ENCODE data around the gene MGA.
A peak's percentile ranks its signal among the peaks of the same experiment; 100 is the strongest.

The MGA gene

DNA sequence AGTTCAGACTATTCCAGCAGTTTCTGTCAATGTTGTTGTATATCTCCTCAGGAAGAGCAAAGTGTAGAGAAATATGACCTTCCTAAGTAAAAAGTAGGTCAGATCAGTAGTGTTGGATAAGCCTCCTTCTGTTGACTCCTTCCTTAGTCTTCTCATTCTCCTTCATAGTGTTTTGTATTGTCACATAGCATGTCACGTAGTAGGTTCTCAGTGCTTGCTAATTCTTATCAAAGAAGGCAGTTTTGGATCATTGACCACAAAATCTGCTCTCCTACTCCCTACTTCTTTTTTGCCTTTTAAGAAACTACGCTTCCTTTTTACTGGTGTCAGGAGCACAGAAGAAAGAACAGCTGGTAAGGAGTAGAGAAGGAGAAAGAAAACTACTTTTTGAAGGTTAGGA, 1.0 kb upstream of the MGA start:
- no peak for DNase-seq

- no peak for DNase-seq
Measured at GRCh38 chr15:41659855-41660234, 360 bp upstream of the MGA start.

DNA sequence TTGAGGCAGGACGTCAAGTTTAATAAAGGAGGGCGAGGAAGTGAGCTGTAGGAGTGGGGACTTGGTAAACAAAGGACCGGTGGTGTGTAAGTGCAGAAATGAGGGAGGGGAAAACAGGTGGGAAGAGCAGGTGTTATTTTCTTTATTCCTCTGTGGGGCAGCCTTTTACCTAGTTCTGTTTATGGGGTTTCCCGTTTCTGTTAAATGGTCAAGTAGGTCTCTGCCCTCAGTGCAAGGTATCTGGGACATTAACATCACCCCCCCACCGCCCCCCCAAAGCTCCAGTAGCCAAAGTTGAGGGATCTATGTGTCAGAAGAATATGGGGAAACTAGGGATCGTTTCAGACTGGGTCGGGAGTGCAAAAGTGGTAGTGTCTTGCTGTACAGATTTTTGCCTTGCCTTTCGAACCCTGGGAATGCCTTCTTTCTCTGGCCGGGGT, 893 bp downstream of the MGA start:
- DNase-seq, result no peak

DNA sequence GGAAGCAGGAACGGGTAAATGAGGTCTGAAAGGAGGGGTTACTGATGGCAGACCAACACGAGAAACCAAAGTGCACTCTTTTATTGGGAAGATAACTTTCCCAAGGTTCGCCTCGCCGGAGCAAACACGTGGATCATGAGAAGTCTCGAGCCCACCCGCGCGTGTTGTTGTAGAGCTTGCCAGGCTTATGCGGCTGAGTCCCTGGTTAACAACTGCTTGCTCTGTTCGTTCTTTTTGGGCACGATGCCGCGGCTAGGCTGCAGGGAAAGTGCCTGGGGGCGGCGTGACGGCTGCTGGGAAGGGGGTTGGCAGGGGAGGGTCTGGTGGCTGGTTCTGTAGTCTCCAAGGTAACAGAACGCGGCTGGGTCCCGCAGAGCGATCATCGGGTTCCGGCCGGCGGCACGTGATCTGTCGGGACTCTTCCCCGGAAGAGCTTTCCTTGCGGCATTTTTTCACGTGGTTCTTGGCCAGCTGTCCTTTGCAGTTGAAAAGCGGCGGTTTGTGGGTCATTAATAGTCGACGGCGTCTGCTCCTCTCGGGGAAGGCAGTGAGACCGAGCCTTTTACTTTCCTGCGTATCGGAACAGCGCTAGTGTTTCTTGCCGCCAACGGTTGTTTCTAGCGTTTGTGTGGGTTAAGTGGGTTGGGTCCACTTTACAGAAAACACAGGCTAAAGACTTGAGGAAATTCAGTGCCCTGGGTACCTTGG, 1.5 kb downstream of the MGA start:
- DNase-seq, result peak; percentile 87

DNA sequence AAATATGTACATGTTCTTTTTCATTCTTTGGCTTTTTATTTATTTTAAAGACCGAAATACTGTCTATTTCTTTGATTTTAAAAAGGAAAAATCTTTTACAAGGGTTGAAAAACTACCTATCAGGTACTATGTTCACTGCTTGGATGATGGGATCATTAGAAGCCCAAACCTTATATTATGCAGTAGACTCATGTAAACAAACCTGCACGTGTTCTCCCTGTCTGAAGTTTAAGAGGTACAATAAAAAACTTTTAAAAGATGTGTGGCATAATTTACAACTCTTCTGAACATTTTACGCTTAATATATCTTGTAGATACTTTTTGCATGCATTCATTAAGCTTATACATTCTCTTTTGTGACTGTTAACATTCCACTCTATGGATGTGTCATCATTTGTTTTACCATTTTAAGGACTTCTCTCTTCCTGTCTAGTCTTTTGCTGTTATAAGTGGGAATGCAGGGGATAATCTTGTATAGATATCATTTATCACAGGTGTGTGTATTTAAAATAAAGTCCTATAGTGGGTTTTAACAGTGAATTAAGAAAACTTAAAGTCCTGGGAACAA, 6.2 kb downstream of the MGA start:
- peak; percentile 67 for DNase-seq

DNA sequence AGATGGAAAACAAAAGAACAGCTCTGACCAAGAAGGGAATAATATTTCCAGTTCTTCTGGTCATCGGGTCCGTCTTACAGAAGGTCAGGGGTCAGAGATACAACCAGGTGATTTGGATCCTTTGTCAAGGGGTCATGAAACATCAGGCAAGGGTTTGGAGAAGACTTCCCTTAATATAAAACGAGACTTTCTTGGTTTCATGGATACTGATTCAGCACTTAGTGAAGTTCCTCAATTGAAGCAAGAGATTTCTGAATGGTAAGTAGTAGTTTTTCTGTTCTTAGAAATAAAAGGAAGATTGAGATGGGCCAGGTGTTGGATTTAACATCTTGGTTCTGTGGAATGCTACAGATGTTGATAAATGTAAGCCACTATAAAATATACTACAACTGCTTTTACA, 9.5 kb downstream of the MGA start:
- DNase-seq, result no peak

- DNase-seq, result no peak
Measured at GRCh38 chr15:41671656-41672648, 11.7 kb downstream of the MGA start.

- no peak for DNase-seq
Measured at GRCh38 chr15:41675337-41675736, 15.1 kb downstream of the MGA start.

DNA sequence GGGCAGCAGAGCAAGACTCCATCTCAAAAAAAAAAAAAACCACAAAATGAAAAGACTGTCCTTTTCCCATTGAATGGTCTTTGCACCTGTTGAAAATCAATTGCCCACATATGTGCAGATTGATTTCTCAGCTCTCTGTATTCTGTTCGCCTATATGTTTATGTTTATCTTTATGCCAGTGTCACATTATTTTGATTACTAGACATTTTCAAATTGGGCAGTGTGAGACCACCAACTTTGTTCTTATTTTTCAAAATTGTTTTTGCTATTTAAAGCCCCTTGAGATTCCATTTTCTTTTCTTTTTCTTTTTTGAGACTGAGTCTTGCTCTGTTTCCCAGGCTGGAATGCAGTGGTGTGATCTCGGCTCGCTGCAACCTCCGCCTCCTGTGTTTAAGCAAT, 18.5 kb downstream of the MGA start:
- no peak for DNase-seq

DNA sequence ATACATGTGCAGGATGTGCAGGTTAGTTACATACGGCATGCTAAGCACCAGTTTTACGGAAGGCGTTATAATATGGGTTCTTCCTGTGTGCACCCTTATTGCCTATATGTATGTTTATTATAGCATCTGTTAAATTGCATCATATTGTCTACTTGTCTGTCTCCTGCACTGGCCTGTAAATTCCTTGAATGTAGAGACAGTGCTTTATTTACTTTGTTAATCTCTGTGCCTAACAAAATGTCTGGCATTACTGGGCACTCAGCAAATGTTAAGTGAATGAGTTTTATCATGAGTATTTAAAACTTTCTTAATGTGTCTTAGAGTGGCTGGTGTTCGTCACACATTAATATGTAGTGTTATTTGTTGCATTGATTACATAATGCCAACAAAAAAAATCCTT, 23.8 kb downstream of the MGA start:
- DNase-seq, result no peak

- DNase-seq, result no peak
Measured at GRCh38 chr15:41688671-41689070, 28.5 kb downstream of the MGA start.

DNA sequence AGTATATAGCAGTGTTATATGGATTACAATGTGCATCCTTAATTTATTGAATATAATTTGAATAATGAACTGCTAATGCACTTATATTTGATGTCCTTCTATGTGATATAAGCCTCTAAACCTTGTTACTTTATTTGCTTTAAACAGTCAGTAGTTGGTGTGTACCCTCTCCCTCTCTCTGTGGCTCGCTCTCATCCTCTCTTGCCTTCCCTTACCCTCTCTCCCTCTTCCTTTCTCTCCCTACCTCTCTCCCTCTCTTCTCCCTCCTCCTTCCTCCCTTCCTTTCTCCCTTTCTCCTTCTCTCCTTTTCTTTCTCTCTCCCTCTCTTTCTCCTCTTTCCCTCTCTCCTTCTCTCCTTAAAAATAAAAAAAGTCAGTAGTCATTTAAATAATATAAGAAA, 28.9 kb downstream of the MGA start:
- DNase-seq, result no peak

GRCh38 chr15:41689834-41690233, 29.6 kb downstream of the MGA start:
- DNase-seq, result no peak

DNA sequence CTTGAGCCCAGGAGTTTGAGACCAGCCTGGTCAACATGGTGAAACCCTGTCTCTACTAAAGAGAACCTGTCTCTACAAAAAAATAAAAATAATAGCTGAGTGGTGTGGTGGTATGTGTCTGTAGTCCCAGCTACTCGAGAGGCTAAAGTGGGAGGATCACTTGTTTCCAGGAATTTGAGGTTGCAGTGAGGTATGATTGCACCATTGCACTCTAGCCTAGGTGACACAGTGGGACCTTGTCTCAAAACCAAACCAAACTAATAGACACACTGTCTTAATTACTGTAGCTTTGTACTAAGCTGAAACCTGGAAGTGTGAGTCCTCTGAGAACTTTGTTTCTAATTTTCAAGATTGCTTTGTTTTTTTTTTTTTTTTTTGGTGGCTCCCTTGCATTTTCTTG, 30.4 kb downstream of the MGA start:
- no peak for DNase-seq

- no peak for DNase-seq
Measured at GRCh38 chr15:41691471-41691870, 31.3 kb downstream of the MGA start.

- no peak for DNase-seq
Measured at GRCh38 chr15:41692049-41692448, 31.8 kb downstream of the MGA start.

GRCh38 chr15:41693757-41694156, 33.6 kb downstream of the MGA start:
- DNase-seq, result no peak

- peak; percentile 31 for DNase-seq
Measured at GRCh38 chr15:41695750-41696436, 35.7 kb downstream of the MGA start.

DNA sequence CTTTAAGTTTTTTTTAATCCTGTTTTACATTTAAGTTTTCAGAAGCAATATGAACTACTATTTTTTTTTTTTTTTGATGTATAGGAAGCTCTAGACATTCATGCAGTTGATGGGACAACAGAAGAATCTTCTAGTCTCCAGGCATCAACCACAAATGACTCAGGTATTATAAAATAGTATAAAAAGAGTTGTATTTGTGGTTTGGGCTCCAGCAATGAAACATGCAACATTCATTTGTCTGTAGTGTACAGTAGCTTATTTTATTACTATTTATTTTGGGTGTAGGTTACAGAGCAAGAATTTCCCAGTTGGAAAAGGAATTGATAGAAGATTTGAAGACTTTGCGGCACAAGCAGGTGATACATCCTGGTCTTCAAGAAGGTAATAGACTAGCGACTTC, 38.6 kb downstream of the MGA start:
- DNase-seq, result peak; percentile 57

DNA sequence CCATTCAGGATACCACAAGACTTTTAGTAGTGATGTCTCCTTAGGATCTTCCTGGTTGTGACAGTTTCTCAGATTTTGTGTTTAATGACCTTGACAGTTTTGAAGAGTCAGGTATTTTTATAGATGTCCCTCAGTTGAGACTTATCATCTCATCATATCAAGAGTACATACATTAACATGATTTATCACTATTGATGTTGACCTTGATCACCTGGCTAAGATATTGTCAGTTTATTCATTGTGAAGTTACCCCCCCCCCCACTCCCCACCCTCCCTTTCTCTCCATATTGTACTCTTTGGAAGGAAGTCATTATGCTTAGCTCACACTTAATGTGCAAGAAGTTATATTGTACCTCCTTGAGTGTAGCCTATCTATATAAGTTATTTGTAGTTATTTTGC, 42.9 kb downstream of the MGA start:
- no peak for DNase-seq

- no peak for DNase-seq
Measured at GRCh38 chr15:41713047-41713446, 52.8 kb downstream of the MGA start.

DNA sequence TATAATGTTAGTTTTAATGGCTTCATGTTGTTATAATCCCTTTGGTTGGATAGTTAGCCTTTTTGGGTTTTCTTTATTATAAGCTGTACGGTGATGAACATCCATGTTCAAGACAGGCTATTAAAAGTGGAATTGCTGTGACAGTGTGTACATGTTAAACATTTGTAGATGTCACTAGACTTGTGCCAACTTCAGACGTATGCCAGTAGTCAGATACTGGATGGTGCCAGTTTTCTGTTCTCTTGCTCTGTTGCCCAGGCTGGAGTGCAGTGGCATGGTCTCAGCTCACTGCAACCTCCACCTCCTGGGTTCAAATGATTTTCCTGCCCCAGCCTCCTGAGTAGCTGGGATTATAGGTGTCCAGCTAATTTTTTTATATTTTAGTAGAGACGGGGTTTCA, 54.1 kb downstream of the MGA start:
- DNase-seq, result no peak

- no peak for DNase-seq
Measured at GRCh38 chr15:41716864-41717263, 56.7 kb downstream of the MGA start.
